Measurements from ENCODE around the gene CD58.

DNA sequence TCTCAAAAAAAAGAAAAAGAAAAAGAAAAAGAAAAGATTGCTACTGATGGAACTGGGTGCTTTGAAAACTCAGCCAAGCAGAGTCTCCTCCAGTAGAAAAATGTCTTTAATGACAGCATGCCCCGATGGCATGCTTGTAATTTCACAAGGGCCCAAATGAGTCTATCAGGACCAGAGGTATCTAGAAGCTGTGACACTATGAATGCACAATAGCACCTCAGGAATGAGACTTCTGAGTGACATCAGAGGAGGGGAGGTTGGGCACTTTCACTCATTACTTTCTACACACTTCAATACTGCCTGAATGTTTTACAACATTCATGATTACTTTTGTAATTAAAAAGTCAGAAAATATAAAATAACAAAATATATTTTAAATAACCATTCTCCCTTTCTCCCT lies 15.1 kb upstream of the CD58 start:
- TF ChIP-seq, protein P1, sequence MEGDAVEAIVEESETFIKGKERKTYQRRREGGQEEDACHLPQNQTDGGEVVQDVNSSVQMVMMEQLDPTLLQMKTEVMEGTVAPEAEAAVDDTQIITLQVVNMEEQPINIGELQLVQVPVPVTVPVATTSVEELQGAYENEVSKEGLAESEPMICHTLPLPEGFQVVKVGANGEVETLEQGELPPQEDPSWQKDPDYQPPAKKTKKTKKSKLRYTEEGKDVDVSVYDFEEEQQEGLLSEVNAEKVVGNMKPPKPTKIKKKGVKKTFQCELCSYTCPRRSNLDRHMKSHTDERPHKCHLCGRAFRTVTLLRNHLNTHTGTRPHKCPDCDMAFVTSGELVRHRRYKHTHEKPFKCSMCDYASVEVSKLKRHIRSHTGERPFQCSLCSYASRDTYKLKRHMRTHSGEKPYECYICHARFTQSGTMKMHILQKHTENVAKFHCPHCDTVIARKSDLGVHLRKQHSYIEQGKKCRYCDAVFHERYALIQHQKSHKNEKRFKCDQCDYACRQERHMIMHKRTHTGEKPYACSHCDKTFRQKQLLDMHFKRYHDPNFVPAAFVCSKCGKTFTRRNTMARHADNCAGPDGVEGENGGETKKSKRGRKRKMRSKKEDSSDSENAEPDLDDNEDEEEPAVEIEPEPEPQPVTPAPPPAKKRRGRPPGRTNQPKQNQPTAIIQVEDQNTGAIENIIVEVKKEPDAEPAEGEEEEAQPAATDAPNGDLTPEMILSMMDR (IDR thresholded peaks at IDR 0.05; ENCODE audit: low read depth, low read length, missing input control) = no peak
- TF ChIP-seq, protein P2, sequence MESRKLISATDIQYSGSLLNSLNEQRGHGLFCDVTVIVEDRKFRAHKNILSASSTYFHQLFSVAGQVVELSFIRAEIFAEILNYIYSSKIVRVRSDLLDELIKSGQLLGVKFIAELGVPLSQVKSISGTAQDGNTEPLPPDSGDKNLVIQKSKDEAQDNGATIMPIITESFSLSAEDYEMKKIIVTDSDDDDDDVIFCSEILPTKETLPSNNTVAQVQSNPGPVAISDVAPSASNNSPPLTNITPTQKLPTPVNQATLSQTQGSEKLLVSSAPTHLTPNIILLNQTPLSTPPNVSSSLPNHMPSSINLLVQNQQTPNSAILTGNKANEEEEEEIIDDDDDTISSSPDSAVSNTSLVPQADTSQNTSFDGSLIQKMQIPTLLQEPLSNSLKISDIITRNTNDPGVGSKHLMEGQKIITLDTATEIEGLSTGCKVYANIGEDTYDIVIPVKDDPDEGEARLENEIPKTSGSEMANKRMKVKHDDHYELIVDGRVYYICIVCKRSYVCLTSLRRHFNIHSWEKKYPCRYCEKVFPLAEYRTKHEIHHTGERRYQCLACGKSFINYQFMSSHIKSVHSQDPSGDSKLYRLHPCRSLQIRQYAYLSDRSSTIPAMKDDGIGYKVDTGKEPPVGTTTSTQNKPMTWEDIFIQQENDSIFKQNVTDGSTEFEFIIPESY (IDR thresholded peaks at IDR 0.05) = no peak
- TF ChIP-seq YY1 (IDR thresholded peaks at IDR 0.05) (no peak), TAF1 (conservative IDR thresholded peaks at IDR 0.05) (no peak)
